AG04450 (cell line): ENCODE measurements around the gene PLXNA4. TPM values are rescaled to one million over a fixed set of nuclear protein-coding genes. Genes with fewer than 3 reads are reported as not detected.

ENCODE experiments used
- CTCF ChIA-PET: fragments of 300-600, 350-600 bp; formaldehyde crosslinking; extraction: SDS; loops from one replicate; lab custom pipeline; 2022; ENCODE audit warnings: antibody characterized with exemption, inconsistent platforms; lab: Charles Lee
- POLR2A ChIA-PET: fragments of 350-600 bp; formaldehyde crosslinking; extraction: SDS; loops from one replicate; lab custom pipeline; 2021; ENCODE audit warnings: antibody characterized with exemption, inconsistent platforms; lab: Yijun Ruan, JAX
- DNase-seq: peaks from one replicate; pipeline ENCODE4 v3.0.0-alpha.2; 2011; ENCODE audit warnings: low read depth, low spot score
- H3K27ac ChIP-seq: one replicate; pipeline ENCODE4 v1.5.1; 2012; ENCODE audit warnings: low read depth, low read length, control low read depth
- H3K27me3 ChIP-seq: one replicate; pipeline ENCODE4 v1.6.0; 2012; ENCODE audit warnings: low read length; ENCODE audit not compliant: control insufficient read depth, insufficient read depth
- H3K4me3 ChIP-seq: 2 replicates; pipeline ENCODE4 v1.5.1; 2011; ENCODE audit warnings: mild to moderate bottlenecking, low read depth, low read length, control low read depth
- H3K9me3 ChIP-seq: 2 replicates; pipeline ENCODE4 v1.5.1; 2012; ENCODE audit warnings: low read length; ENCODE audit not compliant: control insufficient read depth, insufficient read depth
- CTCF ChIP-seq: IDR thresholded peaks from 2 replicates; pipeline ENCODE4 v1.5.1; 2011; ENCODE audit warnings: low read depth, low read length, control low read depth, inconsistent platforms
- polyA plus RNA-seq: library from polyadenylated mRNA; depleted of rRNA; stranded (reverse); fragments of >200 nt; gene quantifications from 2 replicates; pipeline ENCODE4 v1.2.3, GENCODE V29; 2011

PLXNA4 gene
- polyA plus RNA-seq, 1 experiment: 0.05 TPM

- no peak for TF ChIP-seq CTCF
- Histone ChIP-seq H3K4me3 (no peak overlapping the region), H3K27ac (no peak overlapping the region), H3K27me3 (peaks cover 3% of the 10 kb centered on the region), H3K9me3 (no peaks in the 10 kb centered on the region; the same call in 1 of the 2 replicates)
- CTCF ChIA-PET: no interaction called here
- DNase-seq: no peak
- POLR2A ChIA-PET: no interaction called here
Measured at GRCh38 chr7:132160611-132161532, 415.4 kb downstream of the PLXNA4 start.

GRCh38 chr7:132158841-132159240, 417.4 kb downstream of the PLXNA4 start:
- Histone ChIP-seq H3K27ac (no peak overlapping the region), H3K9me3 (no peaks in the 10 kb centered on the region; the same call in 1 of the 2 replicates), H3K4me3 (no peak overlapping the region), H3K27me3 (peaks cover 3% of the 10 kb centered on the region)
- ChIA-PET POLR2A (no interaction called here), CTCF (interaction anchor here (1.2 kb wide), 1 partner anchor 155 kb away, joined by 3 read pairs; no protein-coding TSS in a partner anchor)
- DNase-seq: no peak
- no peak for TF ChIP-seq CTCF

GRCh38 chr7:132158166-132158565, 418.1 kb downstream of the PLXNA4 start:
- no peak for DNase-seq
- H3K27ac ChIP-seq: no peak overlapping the region
- H3K9me3 ChIP-seq: no peaks in the 10 kb centered on the region; the same call in 1 of the 2 replicates
- H3K4me3 ChIP-seq: no peak overlapping the region
- CTCF ChIA-PET: interaction anchor here (1.2 kb wide), 1 partner anchor 154 kb away, joined by 3 read pairs; no protein-coding TSS in a partner anchor
- no peak for TF ChIP-seq CTCF
- POLR2A ChIA-PET: no interaction called here
- H3K27me3 ChIP-seq: peaks cover 3% of the 10 kb centered on the region

- Histone ChIP-seq H3K27me3 (peaks cover 3% of the 10 kb centered on the region), H3K27ac (no peak overlapping the region)
- CTCF ChIA-PET: interaction anchor here (1.7 kb wide), 1 partner anchor 151 kb away, joined by 6 read pairs; no protein-coding TSS in a partner anchor
Measured at GRCh38 chr7:132155715-132156114, 420.6 kb downstream of the PLXNA4 start.

More at GRCh38 chr7:132155715-132156114, 420.6 kb downstream of the PLXNA4 start:
- TF ChIP-seq CTCF: no peak
- POLR2A ChIA-PET: no interaction called here
- Histone ChIP-seq H3K4me3 (no peak overlapping the region), H3K9me3 (no peaks in the 10 kb centered on the region; the same call in 1 of the 2 replicates)
- no peak for DNase-seq
